Measurements from ENCODE around the gene SEC16B.

The SEC16B gene

DNA sequence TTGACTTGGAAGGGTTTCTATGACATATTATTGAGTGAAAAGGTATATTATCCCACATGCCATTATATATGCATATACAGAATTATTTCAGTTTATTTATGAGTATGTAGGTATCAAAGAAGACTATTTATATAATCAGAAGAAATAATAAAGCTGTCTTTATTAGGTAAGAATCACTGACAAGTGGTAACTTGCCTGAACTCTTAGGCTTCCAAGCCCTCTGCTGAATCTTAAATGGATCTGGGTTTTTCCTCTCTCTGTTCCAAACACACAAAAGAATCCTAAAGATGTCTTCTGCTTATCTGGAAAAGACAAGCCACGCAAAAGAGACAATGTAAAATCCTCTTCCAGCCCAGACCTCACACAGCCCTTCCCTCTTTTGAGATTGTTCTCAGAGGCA is 14.9 kb upstream of the SEC16B start:
- Histone ChIP-seq H3K9me3 (ENCODE audit: insufficient read depth, low read length) (no peaks in the 10 kb centered on the region), H3K4me3 (ENCODE audit: insufficient read length, low read depth) (no peak overlapping the region), H3K9ac (ENCODE audit: insufficient read length, low read depth) (no peak overlapping the region), H3K27me3 (ENCODE audit: insufficient read depth, insufficient read length) (no peaks in the 10 kb centered on the region), H3K36me3 (ENCODE audit: insufficient read depth, insufficient read length, low read length) (no peaks in the 10 kb centered on the region), H3K4me1 (ENCODE audit: insufficient read depth, insufficient read length) (peaks cover 4% of the 10 kb centered on the region)
- TF ChIP-seq YY1 (IDR thresholded peaks at IDR 0.05; ENCODE audit: insufficient read depth, insufficient read length): no peak
- no peak for TF ChIP-seq SUZ12 (IDR thresholded peaks at IDR 0.05; ENCODE audit: extremely low read depth, insufficient read depth, insufficient read length)
- TF ChIP-seq ZNF274 (IDR thresholded peaks at IDR 0.05; ENCODE audit: low read depth, low read length): no peak
- DNase-seq (ENCODE audit: low read depth, low spot score): no peak

DNA sequence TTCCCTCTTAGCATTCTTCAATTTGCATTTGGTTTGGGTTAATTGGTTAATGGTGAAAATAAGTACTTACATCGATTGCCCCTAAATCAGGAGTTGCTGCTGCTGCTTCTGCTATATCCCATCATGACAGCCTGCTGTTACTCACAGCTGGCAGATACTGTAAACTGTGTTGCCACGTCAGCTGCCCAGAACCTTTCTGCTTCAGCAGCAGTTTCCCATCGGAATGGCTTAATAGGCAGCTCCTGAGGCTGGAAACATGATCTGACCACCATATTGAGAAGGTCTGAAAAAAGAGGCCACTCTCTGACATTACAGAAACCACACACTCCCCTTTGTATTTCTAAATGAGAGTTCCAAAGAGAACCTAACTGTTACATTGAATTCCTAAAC is 14.3 kb upstream of the SEC16B start:
- Histone ChIP-seq H3K9ac (ENCODE audit: insufficient read length, low read depth) (no peak overlapping the region), H3K4me3 (ENCODE audit: insufficient read length, low read depth) (no peak overlapping the region), H3K36me3 (ENCODE audit: insufficient read depth, insufficient read length, low read length) (no peaks in the 10 kb centered on the region), H3K4me1 (ENCODE audit: insufficient read depth, insufficient read length) (peaks cover 4% of the 10 kb centered on the region), H3K9me3 (ENCODE audit: insufficient read depth, low read length) (no peaks in the 10 kb centered on the region), H3K27me3 (ENCODE audit: insufficient read depth, insufficient read length) (no peaks in the 10 kb centered on the region)
- TF ChIP-seq SUZ12 (IDR thresholded peaks at IDR 0.05; ENCODE audit: extremely low read depth, insufficient read depth, insufficient read length) (no peak), YY1 (IDR thresholded peaks at IDR 0.05; ENCODE audit: insufficient read depth, insufficient read length) (peak; percentile 94)
- DNase-seq (ENCODE audit: low read depth, low spot score): no peak

DNA sequence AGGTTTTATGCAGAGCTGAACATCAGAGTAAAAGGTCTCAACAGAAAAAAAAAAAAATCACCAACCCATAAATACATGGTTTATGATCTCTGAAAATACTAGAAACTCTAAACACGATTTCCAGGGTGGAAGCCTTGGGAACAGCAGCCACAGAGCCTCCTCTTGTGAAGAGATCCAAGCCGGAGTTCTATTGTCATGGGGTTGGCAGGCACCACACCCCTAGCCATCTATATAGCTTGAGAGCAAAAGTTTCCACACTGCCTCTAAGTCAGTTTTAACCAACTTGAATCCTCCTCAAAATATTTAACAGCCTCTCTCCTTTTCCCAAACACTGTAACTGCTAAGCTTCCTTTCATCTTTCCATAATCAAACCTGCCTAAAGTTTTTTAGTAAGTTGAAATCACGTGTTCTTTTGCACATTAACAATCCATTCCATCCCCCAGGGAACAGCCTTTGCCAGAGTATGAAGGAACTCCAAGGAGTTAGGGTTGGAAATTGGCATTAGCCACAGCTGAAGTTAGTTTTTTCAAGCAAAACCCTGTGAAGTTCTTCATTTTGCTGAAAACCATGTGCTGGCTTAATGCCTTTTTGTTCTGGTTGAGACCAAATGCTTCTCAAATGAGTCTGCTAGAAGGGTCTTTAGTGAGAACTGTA is 13.8 kb upstream of the SEC16B start:
- no peak overlapping the region for H3K9ac ChIP-seq (ENCODE audit: insufficient read length, low read depth)
- H3K9me3 ChIP-seq (ENCODE audit: insufficient read depth, low read length): no peaks in the 10 kb centered on the region
- no peaks in the 10 kb centered on the region for H3K36me3 ChIP-seq (ENCODE audit: insufficient read depth, insufficient read length, low read length)
- H3K27me3 ChIP-seq (ENCODE audit: insufficient read depth, insufficient read length): no peaks in the 10 kb centered on the region
- peaks cover 4% of the 10 kb centered on the region for H3K4me1 ChIP-seq (ENCODE audit: insufficient read depth, insufficient read length)
- no peak for DNase-seq (ENCODE audit: low read depth, low spot score)
- no peak for TF ChIP-seq SUZ12 (IDR thresholded peaks at IDR 0.05; ENCODE audit: extremely low read depth, insufficient read depth, insufficient read length)
- no peak for TF ChIP-seq YY1 (IDR thresholded peaks at IDR 0.05; ENCODE audit: insufficient read depth, insufficient read length)
- TF ChIP-seq ZNF274 (IDR thresholded peaks at IDR 0.05; ENCODE audit: low read depth, low read length): no peak
- no peak overlapping the region for H3K4me3 ChIP-seq (ENCODE audit: insufficient read length, low read depth)

DNA sequence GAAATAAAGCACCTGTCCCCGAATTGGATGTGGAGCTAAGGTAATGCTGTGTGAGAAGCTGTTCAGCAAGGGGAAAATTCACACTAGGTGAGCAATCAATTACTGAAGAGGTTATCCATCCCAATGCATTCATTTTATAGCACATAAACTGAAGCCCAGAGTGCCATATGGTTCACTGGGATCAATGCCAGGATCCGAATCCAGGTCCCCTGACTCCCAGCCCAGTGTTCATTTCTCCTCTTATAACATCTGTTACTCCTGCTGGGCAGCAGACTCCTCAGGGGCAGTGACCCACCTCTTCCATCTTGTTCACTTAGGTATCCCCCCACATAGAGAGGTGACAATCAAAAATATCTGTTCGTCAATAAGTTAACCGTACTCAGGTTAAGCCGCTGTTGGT is 13.2 kb upstream of the SEC16B start:
- TF ChIP-seq YY1 (IDR thresholded peaks at IDR 0.05; ENCODE audit: insufficient read depth, insufficient read length) (no peak), ZNF274 (IDR thresholded peaks at IDR 0.05; ENCODE audit: low read depth, low read length) (no peak)
- H3K4me3 ChIP-seq (ENCODE audit: insufficient read length, low read depth): no peak overlapping the region
- no peak overlapping the region for H3K9ac ChIP-seq (ENCODE audit: insufficient read length, low read depth)
- H3K4me1 ChIP-seq (ENCODE audit: insufficient read depth, insufficient read length): peaks cover 4% of the 10 kb centered on the region
- no peaks in the 10 kb centered on the region for H3K36me3 ChIP-seq (ENCODE audit: insufficient read depth, insufficient read length, low read length)
- no peaks in the 10 kb centered on the region for H3K27me3 ChIP-seq (ENCODE audit: insufficient read depth, insufficient read length)
- H3K9me3 ChIP-seq (ENCODE audit: insufficient read depth, low read length): no peaks in the 10 kb centered on the region
- DNase-seq (ENCODE audit: low read depth, low spot score): no peak

DNA sequence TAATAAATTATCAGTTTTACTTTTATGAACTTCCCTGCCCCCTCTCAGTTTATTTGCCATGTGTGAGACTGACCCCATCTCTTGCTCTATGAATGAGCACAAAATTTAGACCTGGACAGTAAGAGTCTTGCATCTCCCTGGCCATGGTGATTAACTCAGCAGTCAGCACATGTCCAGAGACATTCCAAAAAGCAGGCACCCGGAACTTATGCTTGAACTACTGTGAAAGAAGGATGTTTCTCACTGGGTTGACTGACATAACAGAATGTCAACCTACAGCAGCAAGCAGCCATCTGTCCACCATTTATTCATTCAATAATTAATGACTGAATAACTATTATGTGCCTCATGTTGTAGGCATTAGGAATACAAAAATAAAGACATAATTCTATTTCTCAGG is 11.3 kb upstream of the SEC16B start:
- Histone ChIP-seq H3K4me1 (ENCODE audit: insufficient read depth, insufficient read length) (peaks cover 3% of the 10 kb centered on the region), H3K9ac (ENCODE audit: insufficient read length, low read depth) (no peak overlapping the region), H3K36me3 (ENCODE audit: insufficient read depth, insufficient read length, low read length) (no peaks in the 10 kb centered on the region), H3K27me3 (ENCODE audit: insufficient read depth, insufficient read length) (no peaks in the 10 kb centered on the region), H3K9me3 (ENCODE audit: insufficient read depth, low read length) (peaks cover 4% of the 10 kb centered on the region; the same call in 1 of the 2 replicates), H3K4me3 (ENCODE audit: insufficient read length, low read depth) (no peak overlapping the region)
- no peak for TF ChIP-seq YY1 (IDR thresholded peaks at IDR 0.05; ENCODE audit: insufficient read depth, insufficient read length)
- no peak for TF ChIP-seq SUZ12 (IDR thresholded peaks at IDR 0.05; ENCODE audit: extremely low read depth, insufficient read depth, insufficient read length)
- no peak for TF ChIP-seq ZNF274 (IDR thresholded peaks at IDR 0.05; ENCODE audit: low read depth, low read length)
- no peak for DNase-seq (ENCODE audit: low read depth, low spot score)

DNA sequence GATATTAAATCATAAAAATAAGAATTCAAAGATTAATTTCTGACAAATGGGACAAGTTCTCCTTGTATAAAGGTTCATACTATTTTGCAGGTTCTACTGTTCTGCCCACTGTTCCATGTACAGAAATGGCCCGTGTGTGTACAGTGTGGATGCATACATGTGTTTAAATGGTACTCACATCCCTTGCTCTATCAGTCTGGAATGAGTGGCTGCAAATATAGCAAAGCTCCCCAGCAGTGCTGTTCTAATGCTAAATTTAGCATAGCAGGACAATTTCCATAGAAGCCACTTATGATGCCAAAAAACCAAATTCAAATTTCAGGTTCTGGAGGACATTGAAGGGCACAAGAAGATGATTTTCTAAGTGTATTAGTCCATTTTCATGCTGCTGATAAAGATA is 9.4 kb upstream of the SEC16B start:
- peaks cover 4% of the 10 kb centered on the region; the same call in 1 of the 2 replicates for H3K9me3 ChIP-seq (ENCODE audit: insufficient read depth, low read length)
- no peaks in the 10 kb centered on the region for H3K4me1 ChIP-seq (ENCODE audit: insufficient read depth, insufficient read length)
- no peak for DNase-seq (ENCODE audit: low read depth, low spot score)
- TF ChIP-seq ZNF274 (IDR thresholded peaks at IDR 0.05; ENCODE audit: low read depth, low read length) (no peak), YY1 (IDR thresholded peaks at IDR 0.05; ENCODE audit: insufficient read depth, insufficient read length) (no peak), SUZ12 (IDR thresholded peaks at IDR 0.05; ENCODE audit: extremely low read depth, insufficient read depth, insufficient read length) (no peak)
- no peak overlapping the region for H3K4me3 ChIP-seq (ENCODE audit: insufficient read length, low read depth)
- H3K27me3 ChIP-seq (ENCODE audit: insufficient read depth, insufficient read length): no peaks in the 10 kb centered on the region
- no peaks in the 10 kb centered on the region for H3K36me3 ChIP-seq (ENCODE audit: insufficient read depth, insufficient read length, low read length)
- no peak overlapping the region for H3K9ac ChIP-seq (ENCODE audit: insufficient read length, low read depth)

DNA sequence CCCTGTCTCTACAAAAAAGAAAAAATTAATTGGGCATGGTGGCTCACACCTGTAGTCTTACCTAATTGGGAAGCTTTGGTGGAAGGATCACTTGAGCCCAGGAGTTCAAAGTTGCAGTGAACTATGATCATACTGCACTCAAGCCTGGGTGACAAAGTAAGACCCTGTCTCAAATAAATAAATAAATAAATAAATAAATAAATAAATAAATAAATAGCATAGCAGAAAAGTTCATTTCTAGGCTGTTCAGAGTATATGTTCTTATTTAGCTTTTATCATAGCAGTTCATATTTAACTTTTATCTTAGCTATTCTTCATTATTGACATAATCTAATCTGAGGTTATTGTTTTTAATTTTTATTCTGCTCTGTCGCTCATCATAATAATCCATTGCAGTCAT is 8.7 kb upstream of the SEC16B start:
- H3K36me3 ChIP-seq (ENCODE audit: insufficient read depth, insufficient read length, low read length): no peaks in the 10 kb centered on the region
- H3K4me3 ChIP-seq (ENCODE audit: insufficient read length, low read depth): no peak overlapping the region
- H3K27me3 ChIP-seq (ENCODE audit: insufficient read depth, insufficient read length): no peaks in the 10 kb centered on the region
- no peak for DNase-seq (ENCODE audit: low read depth, low spot score)
- H3K9ac ChIP-seq (ENCODE audit: insufficient read length, low read depth): no peak overlapping the region
- TF ChIP-seq YY1 (IDR thresholded peaks at IDR 0.05; ENCODE audit: insufficient read depth, insufficient read length): no peak
- TF ChIP-seq SUZ12 (IDR thresholded peaks at IDR 0.05; ENCODE audit: extremely low read depth, insufficient read depth, insufficient read length): no peak
- TF ChIP-seq ZNF274 (IDR thresholded peaks at IDR 0.05; ENCODE audit: low read depth, low read length): no peak
- H3K9me3 ChIP-seq (ENCODE audit: insufficient read depth, low read length): peaks cover 4% of the 10 kb centered on the region; the same call in 1 of the 2 replicates
- H3K4me1 ChIP-seq (ENCODE audit: insufficient read depth, insufficient read length): no peaks in the 10 kb centered on the region
